AG09319 (cell line): Measurements from ENCODE around the gene ZNF658.
"Not testable (repeated sequence)": the region's sequence is repeated elsewhere in the genome, so short reads cannot be mapped to it uniquely, and the experiment has no call there.

Source experiments
- DNase-seq: peaks from one replicate; pipeline ENCODE4 v3.0.0-alpha.2; 2010; ENCODE audit warnings: low read depth; ENCODE audit errors: extremely low read depth

The ZNF658 gene

GRCh38 chr9:66900490-66901131, at the start of gene ZNF658:
TSS of gene ZNF658 (plus strand) at chr9:66900725. CDS start at chr9:66903562, 2,837 bp downstream.
- peak; percentile 59 for DNase-seq

GRCh38 chr9:66861732-66862131, 38.8 kb upstream of the ZNF658 start:
- not testable (repeated sequence) for DNase-seq

DNA sequence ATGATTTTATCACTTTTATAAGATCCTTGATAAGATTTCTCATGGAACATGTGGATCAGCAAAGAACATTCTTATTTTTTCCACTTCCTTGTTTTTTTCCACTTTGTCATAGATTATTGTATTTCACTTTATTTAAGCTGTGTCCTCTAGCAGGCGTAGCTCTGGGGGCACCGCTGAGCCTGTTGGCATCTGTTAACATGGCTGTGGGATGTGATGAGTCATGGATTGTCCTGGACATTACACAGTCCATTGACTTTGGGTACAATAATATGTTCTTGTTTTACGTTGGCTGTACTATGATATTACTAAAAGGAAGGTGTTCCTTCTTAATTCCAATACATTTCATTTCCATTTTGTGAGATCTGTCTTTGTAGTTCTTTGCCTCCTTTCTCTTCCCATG, 31.9 kb upstream of the ZNF658 start:
- DNase-seq = not testable (repeated sequence)

DNA sequence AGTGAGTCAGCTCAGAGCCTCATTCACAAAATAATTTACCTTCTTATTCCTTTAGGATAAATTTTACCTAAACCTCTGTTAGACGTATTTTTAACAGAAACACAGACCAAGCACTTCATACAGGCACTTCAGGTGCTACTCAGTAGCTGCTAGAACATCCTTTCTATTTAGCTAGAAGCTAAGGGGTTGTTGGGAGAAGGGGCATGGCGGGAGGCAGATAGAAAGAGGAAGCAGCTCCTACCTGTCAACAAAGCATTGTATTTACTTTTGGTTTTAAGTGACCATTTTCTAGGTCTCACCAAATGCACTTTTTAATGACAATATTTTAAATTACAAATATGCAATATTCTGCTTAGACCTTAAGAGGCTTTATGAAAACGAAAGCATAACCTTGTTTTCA, 19.9 kb upstream of the ZNF658 start:
- DNase-seq = not testable (repeated sequence)

DNA sequence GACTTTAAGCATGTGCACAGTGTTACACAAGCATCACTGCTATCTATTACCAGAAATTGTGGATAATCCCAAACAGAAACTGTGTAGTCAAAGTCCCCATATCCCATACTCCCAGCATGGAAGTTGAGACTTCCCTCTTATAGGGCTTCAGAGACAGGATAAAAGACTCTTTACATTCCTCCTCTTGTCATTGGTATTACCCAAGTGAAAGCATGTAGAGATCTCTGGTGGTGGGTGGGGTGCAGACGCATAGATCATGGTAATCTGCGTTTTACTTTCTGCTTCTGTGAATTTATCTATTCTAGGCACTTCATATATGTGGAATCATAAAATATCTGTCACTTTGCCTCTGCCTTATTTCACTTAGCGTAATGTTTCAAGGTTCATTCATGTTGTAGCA, 18.7 kb upstream of the ZNF658 start:
- DNase-seq = not testable (repeated sequence)

DNA sequence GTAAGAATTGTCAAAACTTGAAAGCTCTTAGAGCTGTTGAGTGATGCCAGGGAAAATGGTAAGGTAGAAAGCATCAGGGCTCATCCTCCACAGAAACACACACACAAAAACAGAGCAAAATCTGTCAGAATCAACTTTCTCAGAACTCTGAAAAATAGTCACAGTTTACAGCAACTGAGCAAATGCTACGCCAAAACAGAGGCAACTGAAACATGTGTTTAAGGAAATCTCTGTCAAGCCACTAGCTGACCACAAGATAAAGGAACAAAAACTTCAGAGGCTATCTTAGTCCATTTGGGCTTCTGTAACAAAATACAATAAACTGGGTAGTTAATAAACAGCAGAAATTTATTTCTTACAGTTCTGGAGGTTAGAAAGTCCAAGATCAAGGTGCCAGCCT, 10.2 kb upstream of the ZNF658 start:
- DNase-seq = not testable (repeated sequence)

GRCh38 chr9:66901141-66901540, 616 bp downstream of the ZNF658 start:
- DNase-seq = not testable (repeated sequence)

DNA sequence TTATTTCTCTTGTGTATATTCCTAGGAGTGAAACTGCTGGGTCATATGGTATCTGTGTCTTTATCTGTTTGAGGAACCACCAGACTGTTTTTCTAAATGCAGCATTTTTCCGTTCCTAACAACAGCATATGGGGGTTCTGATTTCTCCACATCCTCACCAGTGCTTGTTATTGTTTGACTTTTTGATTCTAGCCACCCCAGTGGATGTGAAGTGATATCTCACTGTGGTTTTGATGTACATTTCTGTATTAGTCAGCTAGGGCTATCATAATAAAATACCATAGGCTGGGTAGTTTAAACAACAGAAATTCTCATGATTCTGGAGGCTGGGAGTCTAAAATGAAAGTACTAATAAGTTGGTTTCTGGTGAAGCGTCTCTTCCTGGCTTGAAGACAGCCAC, 9.0 kb downstream of the ZNF658 start:
- not testable (repeated sequence) for DNase-seq

GRCh38 chr9:66920072-66920471, 19.5 kb downstream of the ZNF658 start:
- not testable (repeated sequence) for DNase-seq

DNA sequence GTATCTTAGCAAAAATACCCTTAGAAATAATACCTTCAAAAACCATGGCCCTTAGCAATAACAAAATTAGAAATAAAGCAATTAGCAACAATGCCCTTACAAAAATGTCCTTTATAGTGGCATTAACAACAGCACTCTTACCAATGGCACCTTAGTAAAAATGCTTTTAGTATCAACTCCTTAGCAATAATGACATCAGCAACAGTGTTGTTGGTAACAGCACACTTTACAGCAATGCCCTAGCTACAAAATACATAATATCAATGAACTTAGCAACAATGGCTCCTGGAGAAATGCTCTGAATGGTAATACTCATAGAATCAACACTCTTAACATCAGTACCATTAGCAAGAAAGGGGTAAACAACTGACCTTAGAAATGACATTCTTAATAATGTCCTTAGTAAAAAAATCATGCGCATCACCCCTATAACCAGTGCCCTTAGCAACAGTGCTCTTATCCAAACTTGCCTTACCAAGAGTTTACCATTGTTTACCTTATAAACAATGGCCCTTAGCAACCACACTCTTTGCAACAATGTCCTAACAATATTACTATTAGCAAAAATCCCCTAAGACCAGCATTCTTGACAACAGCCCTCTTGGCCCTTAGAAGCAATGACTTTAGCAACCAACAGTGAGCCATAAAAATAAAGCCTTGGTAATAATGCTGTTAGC, 35.8 kb downstream of the ZNF658 start:
- DNase-seq = not testable (repeated sequence)

GRCh38 chr9:66937662-66938061, 37.1 kb downstream of the ZNF658 start:
- DNase-seq = not testable (repeated sequence)

DNA sequence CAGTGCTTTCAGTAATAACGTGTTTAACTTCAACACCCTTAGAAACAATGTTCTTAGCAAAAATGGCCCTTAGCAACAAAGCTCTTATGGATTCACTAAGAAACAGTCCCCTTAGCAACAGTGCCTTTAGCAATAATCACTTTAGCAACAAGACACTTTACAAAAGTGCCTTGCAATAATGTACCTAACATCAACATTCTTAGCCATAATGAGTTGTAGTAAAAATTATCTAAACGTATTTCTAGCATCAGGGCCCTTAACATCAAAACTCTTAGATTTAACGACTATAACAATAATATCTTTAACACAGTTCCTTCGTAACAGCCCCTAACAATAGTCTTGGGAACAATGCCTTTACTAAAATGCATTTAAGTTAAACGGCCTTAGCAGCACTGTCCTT, 37.8 kb downstream of the ZNF658 start:
- DNase-seq = not testable (repeated sequence)

DNA sequence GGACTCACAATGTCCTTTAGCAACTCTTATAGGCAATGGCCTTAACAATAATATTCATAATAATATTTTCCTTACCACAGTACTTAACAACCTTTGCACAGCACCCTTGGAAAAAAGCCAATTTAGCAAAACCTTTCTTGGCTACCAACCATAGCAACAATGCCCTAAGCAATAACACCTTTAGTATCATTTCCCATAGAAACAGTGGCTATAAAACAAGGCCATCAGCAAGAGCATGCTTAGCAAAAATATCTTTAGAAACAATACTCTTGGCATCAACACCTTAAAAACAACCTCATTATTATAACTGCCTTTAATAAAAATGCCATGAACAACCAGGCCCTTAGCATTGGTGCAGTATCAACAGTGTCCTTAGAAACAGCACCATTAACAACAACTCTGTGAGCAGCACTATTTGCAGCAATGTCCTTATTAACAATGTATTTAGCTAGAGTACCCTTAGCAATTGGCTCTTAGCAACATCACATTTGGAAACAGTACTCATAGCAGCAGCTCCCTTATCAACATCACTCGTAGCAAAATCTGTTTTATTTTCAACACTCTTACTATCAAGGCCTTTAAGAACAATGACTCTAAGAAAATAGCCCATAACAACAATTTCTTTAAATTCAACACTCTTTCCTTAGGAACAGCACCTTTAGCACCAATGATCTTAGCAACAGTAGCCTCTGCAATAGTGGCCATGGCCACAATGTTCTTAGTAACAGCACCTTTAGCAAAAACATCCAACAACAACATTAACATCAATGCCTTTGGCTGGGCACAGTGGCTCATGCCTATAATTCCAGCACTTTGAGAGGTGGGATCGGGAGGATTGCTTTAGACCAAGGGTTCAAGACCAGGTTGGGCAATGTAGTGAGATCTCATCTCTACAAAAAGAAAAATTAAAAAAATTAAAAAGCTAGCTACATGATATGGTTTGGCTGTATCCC, 39.6 kb downstream of the ZNF658 start:
- not testable (repeated sequence) for DNase-seq

DNA sequence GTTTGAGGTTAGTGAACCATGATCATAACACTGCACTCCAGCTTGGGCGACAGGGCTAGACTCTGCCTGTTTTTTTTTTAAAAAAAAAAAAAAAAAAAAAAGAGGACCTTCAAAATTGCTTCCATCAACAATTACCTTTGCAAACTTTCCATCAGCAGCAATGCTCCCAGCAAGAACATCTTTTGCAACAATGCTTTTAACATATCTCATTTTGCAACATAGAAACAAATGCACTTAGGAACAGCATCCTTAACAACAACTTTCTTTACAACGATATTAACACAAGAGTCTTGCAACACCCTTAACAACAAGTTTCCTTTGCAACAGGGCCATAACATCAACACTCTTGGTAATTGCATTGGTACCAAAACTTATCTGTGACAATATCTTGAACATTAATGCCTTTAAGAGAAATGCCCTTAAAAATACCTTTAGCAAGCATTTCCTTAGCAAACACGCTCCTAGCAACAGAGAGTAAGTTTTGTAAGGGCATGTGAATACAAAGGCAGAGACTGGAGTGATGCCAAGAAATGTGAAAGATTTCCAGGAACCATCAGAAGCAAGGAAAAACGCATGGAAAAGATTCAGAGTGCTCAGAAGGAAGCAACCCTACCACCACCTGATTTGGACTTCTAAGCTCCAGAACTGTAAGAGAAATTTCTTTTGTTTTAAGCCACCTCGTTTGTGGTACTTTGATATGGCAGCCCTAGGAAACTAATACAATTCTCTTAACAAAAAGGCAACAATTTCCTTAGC, 42.1 kb downstream of the ZNF658 start:
- not testable (repeated sequence) for DNase-seq

DNA sequence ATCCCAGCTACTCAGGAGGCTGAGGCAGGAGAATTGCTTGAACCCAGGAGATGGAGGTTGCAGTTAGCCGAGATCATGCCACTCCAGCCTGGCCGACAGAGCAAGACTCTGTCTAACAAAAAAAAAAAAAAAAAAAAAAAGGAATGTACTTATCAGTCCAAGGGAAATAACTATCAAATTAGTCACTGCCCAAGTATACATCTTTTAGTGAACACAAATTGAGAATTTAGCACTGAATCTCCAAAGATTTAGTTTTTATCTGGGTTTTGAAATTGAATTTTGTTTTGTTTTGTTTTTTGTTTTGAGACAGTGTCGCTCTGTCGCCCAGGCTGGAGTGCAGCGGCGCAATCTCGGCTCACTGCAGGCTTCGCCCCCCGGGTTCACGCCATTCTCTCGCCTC, 52.1 kb downstream of the ZNF658 start:
- DNase-seq = not testable (repeated sequence)
